ENCODE data around the gene PAPSS1. TPM values are rescaled to one million over a fixed set of nuclear protein-coding genes. Genes with fewer than 3 reads are reported as not detected.

PAPSS1 gene
- total RNA-seq, 4 donors from 2014 or later = 46.9 to 58.9 (median 54.6) TPM

DNA sequence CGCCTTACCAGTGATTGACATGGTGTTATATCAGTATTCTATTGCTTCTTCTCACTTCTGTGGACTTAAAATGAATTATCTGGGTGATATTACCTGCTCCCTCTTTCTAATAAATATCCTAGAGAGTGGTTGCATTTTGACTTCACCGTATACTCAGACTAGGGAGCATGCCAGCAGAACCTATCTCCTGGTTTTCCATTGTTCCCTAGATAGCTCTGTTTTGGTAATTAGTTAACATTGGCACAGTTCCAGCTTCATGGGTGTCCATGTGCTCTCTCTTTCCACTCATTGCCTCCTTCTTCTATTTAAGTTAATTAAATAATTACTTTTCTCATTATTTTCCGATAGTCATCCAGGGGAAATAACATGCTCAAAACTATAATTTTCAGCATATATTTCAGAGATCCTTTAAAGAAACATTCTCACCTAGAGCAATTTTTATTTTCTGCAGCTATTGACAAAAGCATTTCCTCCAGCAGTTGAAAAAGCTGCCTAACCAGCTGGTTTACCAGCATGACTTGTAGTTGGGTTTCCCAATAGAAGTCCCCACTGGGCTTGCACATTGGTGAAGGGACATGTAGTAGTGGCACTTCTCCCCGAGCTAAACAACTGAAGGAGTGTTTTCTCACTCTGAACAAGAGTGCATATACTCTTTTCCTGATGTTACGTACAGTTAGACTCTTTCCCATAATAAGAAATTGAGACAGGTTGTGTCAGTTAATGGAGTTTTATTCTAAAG is 27.9 kb upstream of the PAPSS1 start:
- no peak for DNase-seq (ENCODE audit: low spot score in 2 of 2)
- no peak overlapping the region for H3K4me3 ChIP-seq (ENCODE audit: low read depth, poor library complexity, severe bottlenecking)
- no peak for TF ChIP-seq POLR2A (IDR thresholded peaks at IDR 0.05)
- TF ChIP-seq, protein P1, sequence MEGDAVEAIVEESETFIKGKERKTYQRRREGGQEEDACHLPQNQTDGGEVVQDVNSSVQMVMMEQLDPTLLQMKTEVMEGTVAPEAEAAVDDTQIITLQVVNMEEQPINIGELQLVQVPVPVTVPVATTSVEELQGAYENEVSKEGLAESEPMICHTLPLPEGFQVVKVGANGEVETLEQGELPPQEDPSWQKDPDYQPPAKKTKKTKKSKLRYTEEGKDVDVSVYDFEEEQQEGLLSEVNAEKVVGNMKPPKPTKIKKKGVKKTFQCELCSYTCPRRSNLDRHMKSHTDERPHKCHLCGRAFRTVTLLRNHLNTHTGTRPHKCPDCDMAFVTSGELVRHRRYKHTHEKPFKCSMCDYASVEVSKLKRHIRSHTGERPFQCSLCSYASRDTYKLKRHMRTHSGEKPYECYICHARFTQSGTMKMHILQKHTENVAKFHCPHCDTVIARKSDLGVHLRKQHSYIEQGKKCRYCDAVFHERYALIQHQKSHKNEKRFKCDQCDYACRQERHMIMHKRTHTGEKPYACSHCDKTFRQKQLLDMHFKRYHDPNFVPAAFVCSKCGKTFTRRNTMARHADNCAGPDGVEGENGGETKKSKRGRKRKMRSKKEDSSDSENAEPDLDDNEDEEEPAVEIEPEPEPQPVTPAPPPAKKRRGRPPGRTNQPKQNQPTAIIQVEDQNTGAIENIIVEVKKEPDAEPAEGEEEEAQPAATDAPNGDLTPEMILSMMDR (IDR thresholded peaks at IDR 0.05) = no peak
- intact Hi-C loops (cut with DNase I; ENCODE audit: low total_unique reads) = no loop called here
- WGBS, 2 donors = 63% methylated on average over 5 of the region's 5 CpGs

DNA sequence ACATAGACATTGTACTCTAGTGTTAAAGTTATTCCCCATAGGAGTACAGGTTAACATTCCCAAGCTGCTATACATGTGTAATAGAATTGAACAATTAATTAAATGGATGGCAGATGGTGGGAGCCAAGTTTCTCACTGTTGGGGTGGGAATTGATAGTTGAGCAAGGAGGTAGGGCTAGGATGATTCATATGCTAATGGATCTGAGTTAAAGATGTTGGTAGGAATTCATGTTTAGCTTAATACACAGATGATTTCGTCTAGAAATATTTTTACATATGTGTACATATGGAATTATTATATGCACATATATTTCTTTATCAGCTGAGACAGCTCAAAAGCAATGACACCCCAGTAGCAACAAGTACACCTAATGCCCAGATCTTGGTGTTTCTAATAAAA is 26.1 kb upstream of the PAPSS1 start:
- intact Hi-C loops (cut with DNase I; ENCODE audit: low total_unique reads) = no loop called here
- H3K4me3 ChIP-seq (ENCODE audit: low read depth, poor library complexity, severe bottlenecking) = no peak overlapping the region
- WGBS, 2 donors = 75 to 81% methylated on average over 1 of the region's 1 CpG
- TF ChIP-seq POLR2A (IDR thresholded peaks at IDR 0.05) = no peak
- TF ChIP-seq, protein P1 (IDR thresholded peaks at IDR 0.05) = no peak
- no peak for DNase-seq (ENCODE audit: low spot score in 2 of 2)

DNA sequence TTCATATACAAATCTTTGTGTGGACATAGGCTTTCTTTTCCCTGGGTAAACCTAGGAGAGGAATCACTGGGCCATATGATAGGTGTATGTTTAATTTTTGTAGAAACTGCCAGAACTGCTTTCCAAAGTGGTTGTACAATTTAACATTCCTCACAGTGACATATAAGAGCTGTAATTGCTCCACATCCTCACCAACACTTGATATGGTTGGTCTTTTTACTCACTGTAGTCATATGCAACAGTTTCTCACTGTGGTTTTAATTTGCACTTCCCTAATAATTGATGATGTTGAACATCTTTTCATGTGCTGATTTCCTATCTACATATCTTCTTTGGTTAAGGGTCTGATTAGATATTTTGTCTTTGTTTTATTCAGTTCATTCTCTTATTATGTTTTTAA is 24.5 kb upstream of the PAPSS1 start:
- TF ChIP-seq POLR2A (IDR thresholded peaks at IDR 0.05) = no peak
- TF ChIP-seq, protein P1 (IDR thresholded peaks at IDR 0.05) = no peak
- H3K4me3 ChIP-seq (ENCODE audit: low read depth, poor library complexity, severe bottlenecking) = no peak overlapping the region
- intact Hi-C loops (cut with DNase I; ENCODE audit: low total_unique reads) = no loop called here
- DNase-seq (ENCODE audit: low spot score in 2 of 2) = no peak

DNA sequence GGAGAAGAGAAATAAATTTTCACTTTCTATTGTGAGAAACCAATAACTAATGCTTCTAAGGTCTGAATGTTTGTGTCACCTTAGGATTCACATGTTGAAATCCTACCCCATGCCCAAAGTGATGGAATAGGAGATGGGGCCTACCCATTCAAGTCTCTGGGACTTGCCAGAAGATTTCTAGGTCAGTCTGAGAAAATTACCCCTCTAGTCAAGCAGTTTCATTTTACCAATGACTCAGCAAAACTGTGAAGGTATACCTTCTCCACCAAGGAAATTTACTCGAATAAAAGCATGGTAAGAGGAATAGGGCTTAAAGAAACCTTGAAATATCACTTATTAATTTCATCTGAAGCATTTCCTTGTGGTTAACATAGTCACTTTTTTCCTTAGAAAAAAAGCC is 23.5 kb upstream of the PAPSS1 start:
- no peak for DNase-seq (ENCODE audit: low spot score in 2 of 2)
- WGBS, 2 donors = 69 to 79% methylated on average over 1 of the region's 1 CpG
- no peak overlapping the region for H3K4me3 ChIP-seq (ENCODE audit: low read depth, poor library complexity, severe bottlenecking)
- TF ChIP-seq POLR2A (IDR thresholded peaks at IDR 0.05) = no peak
- TF ChIP-seq, protein P1 (IDR thresholded peaks at IDR 0.05) = no peak
- intact Hi-C loops (cut with DNase I; ENCODE audit: low total_unique reads) = no loop called here

DNA sequence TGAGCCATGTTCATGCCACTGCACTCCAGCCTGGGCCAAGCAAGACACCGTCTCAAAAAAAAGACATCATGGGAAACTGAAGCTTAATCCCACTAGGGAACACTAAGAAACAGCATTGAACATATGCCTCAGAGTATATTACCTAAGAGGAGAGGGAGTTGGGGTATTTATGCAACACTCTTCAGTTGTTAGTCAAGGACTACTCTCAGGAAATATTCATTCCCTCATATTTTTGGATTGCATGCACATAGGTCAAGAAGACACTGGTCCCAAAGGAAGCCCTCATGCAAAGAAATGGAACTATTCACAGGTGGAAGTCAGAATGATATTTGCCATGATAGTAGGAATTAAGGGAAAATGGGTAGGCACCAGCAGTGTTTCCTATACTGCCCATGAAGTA is 22.8 kb upstream of the PAPSS1 start:
- no peak overlapping the region for H3K4me3 ChIP-seq (ENCODE audit: low read depth, poor library complexity, severe bottlenecking)
- TF ChIP-seq, protein P1 (IDR thresholded peaks at IDR 0.05) = no peak
- TF ChIP-seq POLR2A (IDR thresholded peaks at IDR 0.05) = no peak
- WGBS, 2 donors = 85 to 94% methylated on average over 1 of the region's 1 CpG
- no peak for DNase-seq (ENCODE audit: low spot score in 2 of 2)
- intact Hi-C loops (cut with DNase I; ENCODE audit: low total_unique reads) = no loop called here

DNA sequence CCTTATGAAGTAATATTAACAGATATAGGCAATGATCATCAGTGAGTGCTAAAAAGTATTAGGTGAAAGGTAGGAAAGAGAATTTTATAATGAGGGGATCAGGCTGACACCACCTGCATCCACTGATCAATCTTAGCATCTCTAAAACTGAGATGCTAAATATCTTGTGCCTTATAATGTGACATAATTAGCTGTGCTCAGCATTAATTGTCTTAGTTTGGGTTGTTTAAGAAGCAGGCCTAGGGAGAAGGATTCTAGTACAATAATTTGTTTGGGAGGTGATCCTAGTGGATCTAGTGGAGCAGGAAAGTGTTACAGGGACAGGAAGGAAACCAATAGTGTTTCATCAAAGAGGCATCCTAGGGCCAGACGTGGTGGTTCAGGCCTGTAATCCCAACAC is 22.2 kb upstream of the PAPSS1 start:
- TF ChIP-seq, protein P1 (IDR thresholded peaks at IDR 0.05) = no peak
- TF ChIP-seq POLR2A (IDR thresholded peaks at IDR 0.05) = no peak
- DNase-seq (ENCODE audit: low spot score in 2 of 2) = no peak
- intact Hi-C loops (cut with DNase I; ENCODE audit: low total_unique reads) = no loop called here
- 87% methylated on average over 1 of the region's 1 CpG for WGBS, 2 donors
- no peak overlapping the region for H3K4me3 ChIP-seq (ENCODE audit: low read depth, poor library complexity, severe bottlenecking)

Measured in lower leg skin (tissue), 4 donors.